GM19193 (cell line): ENCODE data around the gene ZNF438.

Source experiments
- POLR2A ChIP-seq: IDR thresholded peaks from 4 replicates; pipeline ENCODE4 v1.6.1; 2011; ENCODE audit not compliant: insufficient read depth, insufficient read length; ENCODE audit errors: extremely low read depth

The ZNF438 gene

GRCh38 chr10:30835146-30835545, 196.5 kb downstream of the ZNF438 start:
- no peak for TF ChIP-seq POLR2A

- TF ChIP-seq POLR2A = no peak
These were observed 197.0 kb downstream of the ZNF438 start for GRCh38 chr10:30834651-30835050.

- no peak for TF ChIP-seq POLR2A
These were observed 197.5 kb downstream of the ZNF438 start for GRCh38 chr10:30834153-30834552.

GRCh38 chr10:30833628-30833970, 198.1 kb downstream of the ZNF438 start:
- TF ChIP-seq POLR2A = no peak

GRCh38 chr10:30832749-30833627, 198.7 kb downstream of the ZNF438 start:
- TF ChIP-seq POLR2A = no peak

- no peak for TF ChIP-seq POLR2A
These were observed 199.5 kb downstream of the ZNF438 start for GRCh38 chr10:30832001-30832748.

GRCh38 chr10:30831426-30831825, 200.2 kb downstream of the ZNF438 start:
- TF ChIP-seq POLR2A = no peak

- no peak for TF ChIP-seq POLR2A
These were observed 201.1 kb downstream of the ZNF438 start for GRCh38 chr10:30830315-30831230.

GRCh38 chr10:30829901-30830300, 201.8 kb downstream of the ZNF438 start:
- TF ChIP-seq POLR2A = no peak

GRCh38 chr10:30828680-30829079, 203.0 kb downstream of the ZNF438 start:
- TF ChIP-seq POLR2A = no peak

GRCh38 chr10:30828164-30828563, 203.5 kb downstream of the ZNF438 start:
- no peak for TF ChIP-seq POLR2A

- TF ChIP-seq POLR2A = no peak
These were observed 204.0 kb downstream of the ZNF438 start for GRCh38 chr10:30827531-30828120.

- TF ChIP-seq POLR2A = no peak
These were observed 205.0 kb downstream of the ZNF438 start for GRCh38 chr10:30826679-30827078.

GRCh38 chr10:30825495-30825894, 206.2 kb downstream of the ZNF438 start:
- no peak for TF ChIP-seq POLR2A
